ENCODE data around the gene AP1S2.

The AP1S2 gene

DNA sequence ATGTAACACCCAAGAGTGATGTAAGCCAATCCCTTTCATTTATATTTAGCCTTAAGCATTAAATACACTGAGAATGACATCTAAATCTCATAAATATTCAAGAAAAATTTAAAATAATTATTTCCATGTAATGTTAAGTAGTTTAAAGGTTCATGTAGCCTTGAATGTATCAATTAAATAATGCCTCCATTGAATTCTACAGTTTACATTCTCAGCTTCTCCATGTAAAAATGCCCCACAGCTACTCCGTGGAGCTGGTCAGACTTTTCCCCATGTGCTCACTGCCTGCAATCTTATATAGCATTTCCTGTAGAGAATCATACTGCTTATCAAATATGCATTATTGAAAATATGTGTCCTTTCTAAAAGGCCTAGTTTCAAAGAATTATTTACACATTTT lies 25.4 kb downstream of the AP1S2 start:
- TF ChIP-seq, protein P1, sequence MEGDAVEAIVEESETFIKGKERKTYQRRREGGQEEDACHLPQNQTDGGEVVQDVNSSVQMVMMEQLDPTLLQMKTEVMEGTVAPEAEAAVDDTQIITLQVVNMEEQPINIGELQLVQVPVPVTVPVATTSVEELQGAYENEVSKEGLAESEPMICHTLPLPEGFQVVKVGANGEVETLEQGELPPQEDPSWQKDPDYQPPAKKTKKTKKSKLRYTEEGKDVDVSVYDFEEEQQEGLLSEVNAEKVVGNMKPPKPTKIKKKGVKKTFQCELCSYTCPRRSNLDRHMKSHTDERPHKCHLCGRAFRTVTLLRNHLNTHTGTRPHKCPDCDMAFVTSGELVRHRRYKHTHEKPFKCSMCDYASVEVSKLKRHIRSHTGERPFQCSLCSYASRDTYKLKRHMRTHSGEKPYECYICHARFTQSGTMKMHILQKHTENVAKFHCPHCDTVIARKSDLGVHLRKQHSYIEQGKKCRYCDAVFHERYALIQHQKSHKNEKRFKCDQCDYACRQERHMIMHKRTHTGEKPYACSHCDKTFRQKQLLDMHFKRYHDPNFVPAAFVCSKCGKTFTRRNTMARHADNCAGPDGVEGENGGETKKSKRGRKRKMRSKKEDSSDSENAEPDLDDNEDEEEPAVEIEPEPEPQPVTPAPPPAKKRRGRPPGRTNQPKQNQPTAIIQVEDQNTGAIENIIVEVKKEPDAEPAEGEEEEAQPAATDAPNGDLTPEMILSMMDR (IDR thresholded peaks at IDR 0.05; ENCODE audit: extremely low read depth, insufficient read depth, missing control alignments), result no peak
- DNase-seq (ENCODE audit: low spot score), result no peak
- in situ Hi-C loops (cut with MboI; ENCODE audit: low pct_unique_long_range_greater_than_20kb, low sequenced_read_pairs, unreplicated experiment), result no loop called here

DNA sequence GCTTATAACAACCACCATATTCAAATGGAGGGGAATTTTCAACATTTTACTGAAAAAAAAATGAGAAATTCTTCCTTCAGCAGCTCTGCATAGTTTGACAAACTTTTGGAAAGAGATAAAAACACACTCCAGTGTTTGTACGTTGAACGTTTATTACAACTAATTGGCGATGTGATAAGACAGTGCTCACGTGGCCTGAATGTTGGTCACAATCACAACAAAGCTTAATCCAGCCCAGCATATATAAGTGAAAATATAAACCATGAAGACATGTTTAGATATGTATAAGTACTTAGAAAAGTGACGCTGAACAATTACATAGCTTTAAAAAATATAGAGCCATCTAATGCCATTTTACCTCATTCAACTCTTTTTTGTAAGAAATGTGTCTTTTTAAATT lies 28.7 kb downstream of the AP1S2 start:
- no peak for DNase-seq (ENCODE audit: low spot score)
- in situ Hi-C loops (cut with MboI; ENCODE audit: low pct_unique_long_range_greater_than_20kb, low sequenced_read_pairs, unreplicated experiment), result no loop called here
- TF ChIP-seq, protein P1 (IDR thresholded peaks at IDR 0.05; ENCODE audit: extremely low read depth, insufficient read depth, missing control alignments), result no peak

DNA sequence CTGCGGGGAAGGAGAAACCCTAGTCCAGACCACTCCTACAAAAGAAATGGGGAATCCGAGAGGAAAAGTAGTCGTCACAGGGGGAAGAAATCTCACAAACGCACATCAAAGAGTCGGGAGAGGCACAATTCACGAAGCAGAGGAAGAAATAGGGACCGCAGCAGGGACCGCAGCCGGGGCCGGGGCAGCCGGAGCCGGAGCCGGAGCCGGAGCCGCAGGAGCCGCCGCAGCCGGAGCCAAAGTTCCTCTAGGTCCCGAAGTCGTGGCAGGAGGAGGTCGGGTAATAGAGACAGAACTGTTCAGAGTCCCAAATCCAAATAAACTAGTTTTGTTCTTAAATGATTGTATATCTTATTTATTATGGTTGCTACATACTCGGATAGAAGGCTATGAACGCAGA lies 31.7 kb downstream of the AP1S2 start:
- in situ Hi-C loops (cut with MboI; ENCODE audit: low pct_unique_long_range_greater_than_20kb, low sequenced_read_pairs, unreplicated experiment), result no loop called here
- TF ChIP-seq, protein P1 (IDR thresholded peaks at IDR 0.05; ENCODE audit: extremely low read depth, insufficient read depth, missing control alignments), result no peak
- DNase-seq (ENCODE audit: low spot score), result no peak

DNA sequence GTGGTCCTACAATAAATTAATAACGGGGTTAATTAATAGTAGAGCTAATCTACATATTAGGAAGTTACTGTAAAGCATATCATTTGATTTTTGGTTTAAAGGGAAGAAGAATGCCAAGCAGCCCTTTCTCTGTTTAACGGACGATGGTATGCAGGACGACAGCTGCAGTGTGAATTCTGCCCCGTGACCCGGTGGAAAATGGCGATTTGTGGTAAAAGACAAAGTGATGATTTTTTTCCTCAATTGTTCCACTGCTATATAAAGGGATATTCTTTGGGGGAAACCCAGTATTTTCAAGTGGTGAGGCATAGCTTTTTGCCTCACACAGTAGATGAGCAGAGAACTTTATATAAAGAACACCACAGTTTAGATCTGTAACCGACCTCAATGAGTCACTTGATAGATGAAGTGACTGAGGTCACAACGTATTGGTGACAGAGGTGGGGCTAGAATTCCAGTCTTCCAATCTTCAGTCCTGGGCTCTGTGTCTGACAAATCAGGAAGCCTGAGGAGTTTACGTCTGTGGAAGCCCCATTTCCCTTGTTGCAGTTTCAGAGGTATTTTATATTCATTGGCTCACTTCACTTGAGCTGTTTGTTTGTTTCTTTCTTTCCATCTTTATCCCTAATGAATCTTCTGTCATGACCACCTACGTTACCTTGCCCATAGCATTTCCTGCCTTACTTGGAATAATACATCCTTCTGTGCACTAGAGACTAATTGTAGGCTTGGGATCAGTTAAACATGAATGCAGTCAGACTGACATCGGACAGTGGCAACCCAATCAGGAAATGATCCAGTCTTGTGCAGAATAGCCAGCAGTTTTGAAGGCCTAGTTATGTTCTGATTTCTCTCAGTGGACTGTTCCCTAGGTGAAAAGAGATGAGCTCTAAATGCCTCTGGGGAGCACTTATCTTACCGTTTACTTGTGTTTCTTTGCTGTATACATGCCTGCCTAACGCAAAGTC lies 34.2 kb downstream of the AP1S2 start:
- DNase-seq (ENCODE audit: low spot score), result no peak
- TF ChIP-seq, protein P1 (IDR thresholded peaks at IDR 0.05; ENCODE audit: extremely low read depth, insufficient read depth, missing control alignments), result no peak
- in situ Hi-C loops (cut with MboI; ENCODE audit: low pct_unique_long_range_greater_than_20kb, low sequenced_read_pairs, unreplicated experiment), result no loop called here

DNA sequence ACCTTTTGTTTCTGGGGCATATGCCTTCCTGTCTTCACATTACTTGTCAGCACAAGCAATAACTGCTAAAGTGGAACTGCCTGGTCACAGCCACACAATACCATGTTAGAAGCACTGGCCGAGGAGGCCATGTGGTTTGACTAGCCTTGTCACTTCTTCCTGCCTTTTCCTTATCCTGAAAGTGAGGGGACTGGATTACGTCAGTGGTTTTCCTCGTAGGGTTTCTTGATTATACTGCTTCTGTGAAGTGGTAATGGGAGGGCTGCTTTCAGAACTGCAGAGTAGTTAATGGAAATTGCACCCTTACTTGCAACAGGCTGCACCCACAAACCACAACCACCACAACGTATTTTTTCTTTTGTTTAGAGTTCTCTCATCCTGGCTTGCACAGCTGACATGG lies 37.7 kb downstream of the AP1S2 start:
- peak; percentile 31 for DNase-seq (ENCODE audit: low spot score)
- in situ Hi-C loops (cut with MboI; ENCODE audit: low pct_unique_long_range_greater_than_20kb, low sequenced_read_pairs, unreplicated experiment), result no loop called here
- TF ChIP-seq, protein P1 (IDR thresholded peaks at IDR 0.05; ENCODE audit: extremely low read depth, insufficient read depth, missing control alignments), result no peak

DNA sequence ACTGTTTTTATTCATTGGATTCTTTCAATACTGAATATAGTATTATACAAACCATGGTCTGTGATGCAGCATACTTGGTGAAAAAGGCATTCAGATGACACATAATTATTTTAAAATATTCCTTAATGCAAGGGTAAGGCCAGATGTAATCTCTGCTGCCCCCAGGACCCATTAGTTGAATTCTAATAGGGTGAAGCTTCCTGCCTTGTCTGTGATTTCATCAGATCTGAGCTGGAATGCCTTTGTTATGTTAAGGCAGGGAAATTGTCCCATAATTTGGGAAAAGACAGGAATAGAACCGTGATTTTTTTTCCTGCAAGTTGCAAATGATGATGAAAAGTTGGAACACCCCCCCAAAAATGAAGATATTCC lies 38.2 kb downstream of the AP1S2 start:
- TF ChIP-seq, protein P1 (IDR thresholded peaks at IDR 0.05; ENCODE audit: extremely low read depth, insufficient read depth, missing control alignments), result no peak
- in situ Hi-C loops (cut with MboI; ENCODE audit: low pct_unique_long_range_greater_than_20kb, low sequenced_read_pairs, unreplicated experiment), result no loop called here
- DNase-seq (ENCODE audit: low spot score), result no peak

Data from GM13977 (cell line).